Measurements from ENCODE around the gene DNPH1.

DNPH1 gene

DNA sequence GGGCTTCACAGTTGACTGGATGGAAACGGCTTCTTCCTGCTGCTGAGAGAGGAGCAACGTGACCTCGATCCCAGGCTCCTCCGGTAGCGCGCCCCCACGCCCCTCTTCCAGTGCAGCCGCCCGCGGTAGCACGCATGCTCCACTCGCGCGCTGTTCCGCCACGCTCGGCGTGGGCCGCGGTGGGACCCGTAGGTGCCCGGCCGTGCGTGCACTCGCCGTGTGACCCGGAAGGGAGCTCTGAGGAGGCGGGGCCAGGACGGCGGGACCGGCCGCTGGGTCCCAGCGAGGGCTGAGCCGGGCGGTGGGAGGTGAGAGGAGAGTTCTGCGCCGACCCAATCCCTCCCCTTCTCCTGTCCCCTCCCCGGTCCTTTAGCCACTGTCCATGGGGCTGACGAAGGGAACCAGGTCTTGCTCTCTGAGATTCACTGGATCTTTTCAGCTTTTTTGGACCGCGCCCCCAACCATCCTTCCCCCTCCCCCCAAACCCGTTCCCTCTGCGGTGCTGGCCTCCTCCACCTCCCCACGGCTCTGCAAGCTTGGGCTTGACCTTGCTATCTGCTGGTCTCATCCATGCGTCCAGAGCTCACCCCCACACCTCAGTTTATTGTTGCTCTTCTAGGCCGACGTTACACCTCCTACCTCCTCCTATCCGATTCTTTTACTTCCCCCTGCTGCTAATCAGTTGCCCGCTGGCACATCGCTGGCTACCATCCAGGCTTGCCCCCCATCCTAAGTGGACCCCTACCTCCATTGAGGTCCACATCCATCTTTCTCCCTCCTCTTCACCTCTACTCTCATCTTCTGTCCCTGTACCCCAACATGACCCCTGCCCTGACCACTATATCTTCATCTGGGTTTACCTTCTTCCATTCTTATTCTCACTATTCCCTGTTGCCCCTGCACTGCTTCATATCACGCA lies 47.1 kb downstream of the DNPH1 start, which contains the start of gene CUL9:
TSS of gene CUL9 (plus strand) at position 255 of the 919 bp plus-strand sequence. CDS start 2,115 bp downstream, outside the sequence.
- TF ChIP-seq EZH2 (IDR thresholded peaks at IDR 0.05; ENCODE audit: borderline replicate concordance, low read length) = no peak
- TF ChIP-seq, protein P1, sequence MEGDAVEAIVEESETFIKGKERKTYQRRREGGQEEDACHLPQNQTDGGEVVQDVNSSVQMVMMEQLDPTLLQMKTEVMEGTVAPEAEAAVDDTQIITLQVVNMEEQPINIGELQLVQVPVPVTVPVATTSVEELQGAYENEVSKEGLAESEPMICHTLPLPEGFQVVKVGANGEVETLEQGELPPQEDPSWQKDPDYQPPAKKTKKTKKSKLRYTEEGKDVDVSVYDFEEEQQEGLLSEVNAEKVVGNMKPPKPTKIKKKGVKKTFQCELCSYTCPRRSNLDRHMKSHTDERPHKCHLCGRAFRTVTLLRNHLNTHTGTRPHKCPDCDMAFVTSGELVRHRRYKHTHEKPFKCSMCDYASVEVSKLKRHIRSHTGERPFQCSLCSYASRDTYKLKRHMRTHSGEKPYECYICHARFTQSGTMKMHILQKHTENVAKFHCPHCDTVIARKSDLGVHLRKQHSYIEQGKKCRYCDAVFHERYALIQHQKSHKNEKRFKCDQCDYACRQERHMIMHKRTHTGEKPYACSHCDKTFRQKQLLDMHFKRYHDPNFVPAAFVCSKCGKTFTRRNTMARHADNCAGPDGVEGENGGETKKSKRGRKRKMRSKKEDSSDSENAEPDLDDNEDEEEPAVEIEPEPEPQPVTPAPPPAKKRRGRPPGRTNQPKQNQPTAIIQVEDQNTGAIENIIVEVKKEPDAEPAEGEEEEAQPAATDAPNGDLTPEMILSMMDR (IDR thresholded peaks at IDR 0.05; ENCODE audit: low read length) = no peak; the same call in 1 of the 2 replicates
- Histone ChIP-seq H2AFZ (ENCODE audit: low read length) (no peak within 1 kb of the TSS), H3K36me3 (ENCODE audit: insufficient read depth, low read length) (peaks cover 47% of the 10 kb centered on the region), H3K27me3 (ENCODE audit: insufficient read depth, low read length) (no peaks in the 10 kb centered on the region), H3K4me3 (ENCODE audit: low read depth, low read length, poor library complexity, severe bottlenecking) (peak within 1 kb of the TSS; percentile 81), H3K27ac (ENCODE audit: low read depth, low read length, poor library complexity, severe bottlenecking) (peak within 1 kb of the TSS; percentile 56), H4K20me1 (ENCODE audit: insufficient read depth, low read length) (no peaks in the 10 kb centered on the region), H3K9me2 (ENCODE audit: low read depth, low read length) (no peaks in the 10 kb centered on the region), H3K9ac (ENCODE audit: low read length) (peak within 1 kb of the TSS; percentile 82), H3K79me2 (ENCODE audit: insufficient read depth, low read length) (no peaks in the 10 kb centered on the region), H3K4me2 (ENCODE audit: low read length) (peak within 1 kb of the TSS; percentile 65), H3F3A (ENCODE audit: insufficient read depth, low read length) (no peaks in the 10 kb centered on the region; the same call in 1 of the 2 replicates), H3K9me3 (ENCODE audit: low read length) (no peaks in the 10 kb centered on the region), H3K4me1 (ENCODE audit: insufficient read depth, low read length, severe bottlenecking) (peaks cover 26% of the 10 kb centered on the region)

DNA sequence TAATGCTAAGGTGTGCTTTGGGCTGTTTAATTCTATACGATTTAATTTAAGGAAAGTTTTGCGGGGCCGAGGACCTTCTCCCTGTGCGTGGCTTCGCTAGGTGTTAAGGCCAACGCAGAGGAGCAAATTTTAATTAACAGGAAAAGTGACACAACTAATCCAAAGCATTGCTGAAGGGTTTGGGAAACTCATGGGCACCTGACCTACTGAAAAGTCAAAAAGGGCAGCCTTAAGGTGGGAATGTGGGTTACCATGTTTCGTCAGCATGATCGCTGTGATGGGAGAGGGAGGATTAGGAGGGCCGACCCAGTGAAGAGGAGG lies 47.7 kb downstream of the DNPH1 start:
- Histone ChIP-seq H3K9ac (ENCODE audit: low read length) (peak overlapping the region; percentile 82), H3K4me3 (ENCODE audit: low read depth, low read length, poor library complexity, severe bottlenecking) (peak overlapping the region; percentile 81), H3F3A (ENCODE audit: insufficient read depth, low read length) (no peaks in the 10 kb centered on the region; the same call in 1 of the 2 replicates), H3K27me3 (ENCODE audit: insufficient read depth, low read length) (no peaks in the 10 kb centered on the region), H3K9me2 (ENCODE audit: low read depth, low read length) (no peaks in the 10 kb centered on the region), H3K4me1 (ENCODE audit: insufficient read depth, low read length, severe bottlenecking) (peaks cover 26% of the 10 kb centered on the region), H2AFZ (ENCODE audit: low read length) (no peak overlapping the region), H3K79me2 (ENCODE audit: insufficient read depth, low read length) (no peaks in the 10 kb centered on the region), H3K4me2 (ENCODE audit: low read length) (peak overlapping the region; percentile 65), H3K27ac (ENCODE audit: low read depth, low read length, poor library complexity, severe bottlenecking) (peak overlapping the region; percentile 56), H3K9me3 (ENCODE audit: low read length) (no peaks in the 10 kb centered on the region), H4K20me1 (ENCODE audit: insufficient read depth, low read length) (no peaks in the 10 kb centered on the region), H3K36me3 (ENCODE audit: insufficient read depth, low read length) (peaks cover 44% of the 10 kb centered on the region)
- TF ChIP-seq, protein P1 (IDR thresholded peaks at IDR 0.05; ENCODE audit: low read length) = no peak; the same call in 1 of the 2 replicates
- no peak for TF ChIP-seq EZH2 (IDR thresholded peaks at IDR 0.05; ENCODE audit: borderline replicate concordance, low read length)

DNA sequence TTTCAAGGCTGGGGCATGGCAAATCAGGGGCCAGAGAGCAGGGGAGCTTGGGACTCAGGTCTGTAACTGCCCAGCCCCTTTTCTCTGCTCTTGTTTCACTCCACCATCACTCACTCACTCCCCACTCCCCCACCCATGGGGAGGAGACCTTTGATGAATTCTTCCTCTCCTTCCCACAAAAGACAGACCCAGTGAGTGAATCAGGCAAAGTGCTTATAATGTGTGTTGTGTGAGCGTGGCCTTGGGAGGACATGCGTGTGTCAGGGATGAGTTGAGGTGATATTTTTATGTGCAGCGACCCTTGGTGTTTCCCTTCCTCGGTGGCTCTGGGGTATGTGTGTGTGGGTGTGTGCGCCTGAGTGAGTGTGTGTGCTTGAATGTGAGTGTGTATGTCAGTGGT lies 48.3 kb downstream of the DNPH1 start:
- no peaks in the 10 kb centered on the region for H4K20me1 ChIP-seq (ENCODE audit: insufficient read depth, low read length)
- peak overlapping the region; percentile 65 for H3K4me2 ChIP-seq (ENCODE audit: low read length)
- TF ChIP-seq, protein P1 (IDR thresholded peaks at IDR 0.05; ENCODE audit: low read length) = no peak
- TF ChIP-seq EZH2 (IDR thresholded peaks at IDR 0.05; ENCODE audit: borderline replicate concordance, low read length) = no peak
- H3K27me3 ChIP-seq (ENCODE audit: insufficient read depth, low read length) = no peaks in the 10 kb centered on the region
- H3K4me1 ChIP-seq (ENCODE audit: insufficient read depth, low read length, severe bottlenecking) = peaks cover 26% of the 10 kb centered on the region
- H3K4me3 ChIP-seq (ENCODE audit: low read depth, low read length, poor library complexity, severe bottlenecking) = peak overlapping the region; percentile 81
- H3K9me3 ChIP-seq (ENCODE audit: low read length) = no peaks in the 10 kb centered on the region
- H3K9me2 ChIP-seq (ENCODE audit: low read depth, low read length) = no peaks in the 10 kb centered on the region
- H2AFZ ChIP-seq (ENCODE audit: low read length) = no peak overlapping the region
- peaks cover 44% of the 10 kb centered on the region for H3K36me3 ChIP-seq (ENCODE audit: insufficient read depth, low read length)
- H3K79me2 ChIP-seq (ENCODE audit: insufficient read depth, low read length) = no peaks in the 10 kb centered on the region
- H3K27ac ChIP-seq (ENCODE audit: low read depth, low read length, poor library complexity, severe bottlenecking) = peak overlapping the region; percentile 56
- peak overlapping the region; percentile 82; the same call in 1 of the 2 replicates for H3K9ac ChIP-seq (ENCODE audit: low read length)
- no peaks in the 10 kb centered on the region; the same call in 1 of the 2 replicates for H3F3A ChIP-seq (ENCODE audit: insufficient read depth, low read length)

Data from OCI-LY1 (cell line).